GM12878 (cell line): ENCODE measurements around the gene TNXB.

Experiments
- CTCF ChIP-seq, 3 experiments: IDR thresholded peaks in 2 of 3; conservative IDR thresholded peaks in 1 of 3; 2 replicates each; pipeline ENCODE4 v1.5.1; 2011; ENCODE audit warnings: low read depth in 3 of 3, low read length in 3 of 3, mild to moderate bottlenecking in 3 of 3, control low read depth in 2 of 3, moderate library complexity in 2 of 3, inconsistent platforms in 1 of 3, mixed read lengths in 1 of 3; ENCODE audit not compliant: control insufficient read depth in 2 of 3, insufficient read depth in 1 of 3; ENCODE audit errors: extremely low read depth in 1 of 3
- EP300 ChIP-seq, 2 experiments: fragments of 150-350 bp in 1 of 2; IDR thresholded peaks; 2 replicates each; pipeline ENCODE4 v1.6.1; 2011 to 2012; ENCODE audit warnings: low read depth in 2 of 2, low read length in 2 of 2, borderline replicate concordance in 1 of 2, improper control_type of control experiment in 1 of 2, inconsistent platforms in 1 of 2; ENCODE audit not compliant: control insufficient read depth in 1 of 2
- MXI1 ChIP-seq: fragments of 150-350 bp; IDR thresholded peaks from 2 replicates; pipeline ENCODE4 v1.6.1; 2011; ENCODE audit warnings: low read depth, mild to moderate bottlenecking, inconsistent platforms, low read length, improper control_type of control experiment
- POLR2A ChIP-seq: IDR thresholded peaks from 2 replicates; pipeline ENCODE4 v1.6.1; 2011; ENCODE audit warnings: low read depth, mild to moderate bottlenecking, low read length
- POLR2AphosphoS2 ChIP-seq: IDR thresholded peaks from 2 replicates; pipeline ENCODE4 v1.6.1; 2011; ENCODE audit warnings: low read depth, mild to moderate bottlenecking, low read length, improper control_type of control experiment, moderate library complexity
- SP1 ChIP-seq: IDR thresholded peaks from one replicate; pipeline ENCODE4 v1.6.1; 2011; ENCODE audit warnings: low read depth, low read length
- TAF1 ChIP-seq: IDR thresholded peaks from 2 replicates; pipeline ENCODE4 v1.6.1; 2011; ENCODE audit warnings: mild to moderate bottlenecking, low read depth, low read length, borderline replicate concordance
- ZNF274 ChIP-seq: IDR thresholded peaks from one replicate; pipeline ENCODE4 v1.8.0; 2011; ENCODE audit not compliant: insufficient read length, insufficient read depth
- TF ChIP-seq, protein P1 (sequence below): IDR thresholded peaks from 2 replicates; pipeline ENCODE4 v1.6.1; 2012; ENCODE audit warnings: low read depth, low read length, improper control_type of control experiment

DNA sequence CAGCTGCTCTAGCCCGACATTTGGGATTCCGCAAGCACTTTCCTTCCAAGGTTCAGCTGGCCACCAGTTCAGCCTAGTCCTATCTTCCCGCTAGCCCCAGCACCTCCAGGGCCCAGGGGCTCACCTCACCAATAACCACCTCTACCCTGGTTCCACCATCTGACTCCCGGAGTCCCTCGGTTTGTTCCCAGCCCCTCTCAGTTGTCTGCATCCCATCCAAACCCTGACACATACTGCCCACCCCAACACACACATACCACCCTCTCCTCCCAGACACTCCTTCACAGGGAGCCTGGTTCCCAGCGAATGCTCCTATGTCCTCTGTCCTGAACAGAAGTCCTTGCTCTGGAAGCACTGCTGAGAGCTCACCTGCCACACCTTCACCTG is 418 bp downstream of the TNXB start:
- TF ChIP-seq EP300 (IDR thresholded peaks at IDR 0.05; ENCODE audit: borderline replicate concordance in 1 of 2, control insufficient read depth in 1 of 2, low read depth in 2 of 2, low read length in 2 of 2) = no peak
- no peak for TF ChIP-seq CTCF (IDR thresholded peaks at IDR 0.05 in 2 of 3, conservative IDR thresholded peaks at IDR 0.05 in 1 of 3; ENCODE audit: control insufficient read depth in 2 of 3, extremely low read depth in 1 of 3, insufficient read depth in 1 of 3, low read depth in 3 of 3, low read length in 3 of 3)
- TF ChIP-seq POLR2AphosphoS2 = no peak
- TF ChIP-seq SP1 = no peak
- no peak for TF ChIP-seq MXI1
- TF ChIP-seq ZNF274 = no peak
- TF ChIP-seq TAF1 = no peak
- TF ChIP-seq, protein P1, sequence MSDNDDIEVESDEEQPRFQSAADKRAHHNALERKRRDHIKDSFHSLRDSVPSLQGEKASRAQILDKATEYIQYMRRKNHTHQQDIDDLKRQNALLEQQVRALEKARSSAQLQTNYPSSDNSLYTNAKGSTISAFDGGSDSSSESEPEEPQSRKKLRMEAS = no peak
- peak; percentile 72 for TF ChIP-seq POLR2A
